NOMO-1 treated with DMSO at 0.1 percent for 48 hours (cell line): ENCODE results near the gene BMP6.

Experiments used
- DNase-seq: peaks from one replicate; lab custom pipeline; 2025; ENCODE audit not compliant: unreplicated experiment; lab: John Stamatoyannopoulos, UW

BMP6 gene

DNA sequence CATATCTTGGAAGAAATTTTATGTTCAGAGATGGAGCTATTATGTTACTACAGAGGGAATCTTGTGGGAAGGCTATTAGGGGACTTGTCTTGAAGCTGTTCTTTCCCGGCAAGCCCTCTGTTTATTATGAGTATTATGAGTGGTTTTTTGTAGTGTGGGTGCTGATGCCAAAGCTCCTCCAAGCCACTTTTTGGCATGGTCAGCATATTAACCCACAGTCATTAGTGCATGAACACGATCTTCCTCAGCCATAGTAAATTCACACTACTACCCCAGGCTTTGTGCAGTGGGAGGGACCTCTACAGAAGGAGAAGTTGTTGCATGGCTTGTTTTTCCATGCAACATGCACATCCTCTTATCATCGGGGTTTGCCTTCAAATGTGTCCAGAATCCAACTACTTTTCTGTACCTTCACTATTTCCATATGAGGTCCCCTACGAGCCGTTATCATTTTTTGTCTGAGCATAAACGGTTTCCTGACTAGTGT is 6.5 kb upstream of the BMP6 start:
- no peak for DNase-seq

- DNase-seq = no peak
These were observed 5.6 kb upstream of the BMP6 start for GRCh38 chr6:7720346-7720745.

GRCh38 chr6:7721649-7722048 is 4.2 kb upstream of the BMP6 start:
- peak; percentile 41 for DNase-seq

DNA sequence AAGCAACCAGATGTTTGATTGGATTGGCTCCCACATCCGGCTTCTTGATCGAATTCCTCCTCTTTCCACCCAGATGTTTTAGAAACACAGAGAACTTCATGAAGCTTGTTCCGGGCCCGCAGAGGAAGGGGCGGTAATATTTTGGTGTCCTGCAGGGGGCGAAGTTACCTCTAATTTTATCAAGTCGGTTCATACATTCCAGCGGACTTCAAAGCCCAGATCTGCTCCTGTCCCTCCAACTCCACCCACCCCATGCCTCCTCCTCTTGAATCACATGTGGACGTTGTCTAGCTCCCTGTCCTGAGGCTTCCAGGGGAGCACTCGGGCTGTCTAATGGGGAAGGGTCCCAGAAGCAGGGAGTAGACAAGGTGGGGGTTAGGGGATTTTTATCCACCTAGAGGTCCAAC is 2.9 kb upstream of the BMP6 start:
- peak; percentile 58 for DNase-seq

- no peak for DNase-seq
These were observed 2.3 kb upstream of the BMP6 start for GRCh38 chr6:7723554-7723953.

DNA sequence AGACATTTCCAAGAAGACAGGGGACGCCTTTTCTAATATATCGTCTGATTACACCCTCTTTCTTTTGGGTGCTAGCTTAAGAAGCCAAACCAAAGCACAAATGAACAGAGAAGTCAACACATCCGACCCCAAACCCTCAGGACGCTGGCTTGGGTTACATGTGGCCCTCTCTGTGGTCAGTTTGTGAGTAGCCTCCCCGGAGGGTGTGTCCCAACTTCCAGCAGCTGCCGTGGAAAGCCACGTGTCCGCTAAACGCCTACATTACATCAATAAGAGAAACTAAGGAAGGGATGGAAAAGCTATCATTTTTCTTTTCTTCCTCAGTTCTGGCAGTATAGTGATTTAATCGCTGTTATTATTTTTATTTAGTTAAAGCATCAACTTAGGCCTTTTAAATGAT is 487 bp upstream of the BMP6 start:
- DNase-seq = no peak

GRCh38 chr6:7726416-7727085 is 652 bp downstream of the BMP6 start:
- DNase-seq = no peak

DNA sequence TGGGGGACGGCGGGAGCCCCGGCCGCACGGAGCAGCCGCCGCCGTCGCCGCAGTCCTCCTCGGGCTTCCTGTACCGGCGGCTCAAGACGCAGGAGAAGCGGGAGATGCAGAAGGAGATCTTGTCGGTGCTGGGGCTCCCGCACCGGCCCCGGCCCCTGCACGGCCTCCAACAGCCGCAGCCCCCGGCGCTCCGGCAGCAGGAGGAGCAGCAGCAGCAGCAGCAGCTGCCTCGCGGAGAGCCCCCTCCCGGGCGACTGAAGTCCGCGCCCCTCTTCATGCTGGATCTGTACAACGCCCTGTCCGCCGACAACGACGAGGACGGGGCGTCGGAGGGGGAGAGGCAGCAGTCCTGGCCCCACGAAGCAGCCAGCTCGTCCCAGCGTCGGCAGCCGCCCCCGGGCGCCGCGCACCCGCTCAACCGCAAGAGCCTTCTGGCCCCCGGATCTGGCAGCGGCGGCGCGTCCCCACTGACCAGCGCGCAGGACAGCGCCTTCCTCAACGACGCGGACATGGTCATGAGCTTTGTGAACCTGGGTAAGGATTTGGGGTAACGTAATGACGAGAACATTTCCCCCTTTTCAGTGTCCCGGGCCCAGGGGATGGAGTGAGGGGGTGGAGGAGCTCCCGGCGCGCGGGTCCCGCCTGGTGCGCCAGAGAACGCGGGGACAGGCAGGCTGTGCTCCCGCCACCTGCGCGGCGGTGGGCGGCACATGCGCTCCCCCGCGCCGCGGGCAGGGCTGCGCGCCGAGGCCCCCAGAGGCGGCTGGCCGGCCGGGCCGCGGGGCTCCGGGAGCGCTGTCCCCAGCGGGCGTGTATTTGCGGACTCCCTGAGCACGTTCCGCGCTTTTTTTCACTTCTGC is 1.4 kb downstream of the BMP6 start:
- DNase-seq = no peak

GRCh38 chr6:7727946-7728854 is 2.3 kb downstream of the BMP6 start:
- DNase-seq = no peak

- DNase-seq = no peak
These were observed 3.1 kb downstream of the BMP6 start for GRCh38 chr6:7728855-7729590.

GRCh38 chr6:7730001-7730783 is 4.3 kb downstream of the BMP6 start:
- peak; percentile 18 for DNase-seq

DNA sequence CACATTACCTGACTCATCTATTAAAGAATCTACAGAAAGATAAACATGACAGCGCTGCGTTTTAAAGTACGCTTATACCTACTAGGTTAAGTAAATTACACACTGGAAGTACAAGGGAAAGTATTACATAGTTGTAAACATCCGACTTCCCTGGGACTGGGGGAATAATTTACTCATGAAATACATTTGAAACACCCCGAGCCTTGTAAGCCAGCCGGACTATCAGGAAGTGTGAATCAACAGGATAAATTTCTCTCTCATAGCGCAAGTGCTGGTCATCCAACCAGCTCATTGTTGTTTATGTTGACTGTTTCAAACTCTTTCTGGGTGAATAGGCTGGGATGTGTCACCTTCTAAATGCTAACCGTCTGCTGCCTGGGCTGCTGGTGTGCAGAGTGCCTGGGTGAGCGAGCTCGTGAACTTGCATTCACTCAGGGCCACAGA is 4.9 kb downstream of the BMP6 start:
- DNase-seq = no peak

- DNase-seq = no peak
These were observed 5.4 kb downstream of the BMP6 start for GRCh38 chr6:7731294-7731693.

DNA sequence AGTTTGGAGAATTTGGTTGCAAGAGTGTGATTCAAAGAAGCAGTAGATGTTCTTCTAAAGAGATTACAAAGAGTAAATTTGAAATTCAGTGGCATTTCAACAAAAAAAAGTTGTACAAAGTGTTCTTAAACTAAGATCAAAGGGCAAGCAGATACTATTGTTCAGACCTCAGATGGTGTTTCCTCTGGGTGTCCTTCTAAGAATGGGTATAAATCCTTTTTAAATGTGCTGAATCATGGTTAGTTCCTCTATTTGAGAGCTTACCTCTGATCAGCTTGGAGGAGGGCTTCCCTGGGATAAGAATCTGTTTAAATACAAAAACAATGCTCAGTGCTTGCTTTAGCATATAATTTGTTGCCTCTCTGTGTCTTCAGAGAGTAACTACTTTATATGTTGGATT is 6.3 kb downstream of the BMP6 start:
- peak; percentile 65 for DNase-seq

DNA sequence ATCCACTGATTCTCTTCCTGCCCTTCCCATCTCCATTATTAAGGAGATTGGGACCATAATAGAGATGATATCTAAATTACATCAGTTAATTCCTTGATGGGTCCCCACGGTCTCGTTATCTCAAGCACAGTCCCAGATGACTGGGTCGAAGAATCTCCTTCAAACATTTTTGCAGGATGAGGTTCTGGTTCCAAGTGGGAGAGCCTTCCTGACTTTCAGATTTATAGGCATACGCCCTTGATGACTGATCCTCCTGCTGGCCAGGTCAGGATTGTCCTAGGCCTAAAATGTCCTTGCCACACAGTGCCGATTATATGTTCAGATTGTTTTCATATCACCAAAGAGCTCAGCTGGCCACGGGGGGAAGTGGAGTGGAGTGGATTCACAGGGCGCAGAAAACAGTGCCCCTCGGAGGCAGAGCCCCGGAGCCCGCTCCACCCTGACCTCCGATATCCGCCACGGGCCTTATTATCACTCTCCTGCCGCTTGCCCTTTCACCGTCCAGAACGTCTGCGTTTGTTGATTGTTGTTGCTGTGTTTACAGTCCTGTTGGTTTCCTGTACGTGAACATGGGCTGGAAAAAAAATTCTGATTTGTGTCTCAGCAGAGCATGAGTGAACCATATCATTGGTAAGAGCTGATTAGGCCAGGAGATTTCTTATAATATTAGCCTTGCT is 8.9 kb downstream of the BMP6 start:
- DNase-seq = no peak

- no peak for DNase-seq
These were observed 11.2 kb downstream of the BMP6 start for GRCh38 chr6:7737106-7737505.

DNA sequence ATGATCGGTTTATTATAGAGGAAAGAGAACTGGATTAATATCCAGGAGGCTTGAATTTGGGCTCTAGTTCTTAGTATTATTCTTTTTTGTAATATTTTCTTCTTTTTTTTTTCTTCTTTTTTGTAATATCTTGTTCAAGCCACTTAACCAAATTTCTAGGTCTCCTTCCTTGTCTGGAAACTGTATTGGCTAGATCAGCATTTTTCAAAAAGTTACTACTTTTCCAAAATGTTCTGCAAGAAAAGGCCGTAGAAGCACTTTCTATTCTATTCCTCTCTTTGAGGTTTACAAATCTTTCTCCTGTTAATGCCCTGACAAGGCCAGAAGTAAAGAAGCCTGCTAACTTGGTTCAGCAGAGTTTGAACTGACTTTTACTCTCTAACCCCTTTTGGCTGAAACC is 12.0 kb downstream of the BMP6 start:
- no peak for DNase-seq

- DNase-seq = no peak
These were observed 16.4 kb downstream of the BMP6 start for GRCh38 chr6:7742223-7742785.

GRCh38 chr6:7745942-7746341 is 20.0 kb downstream of the BMP6 start:
- no peak for DNase-seq
